Neural progenitor cell (in vitro differentiated cells): ENCODE measurements around the gene PLEKHN1. TPM values are rescaled to one million over a fixed set of nuclear protein-coding genes. Genes with fewer than 3 reads are reported as not detected.

Experiments
- DNase-seq: peaks from one replicate; pipeline ENCODE4 v3.0.0-alpha.2; 2016; ENCODE audit warnings: low spot score
- H2AFZ ChIP-seq: fragments of 200-600 bp; sonication (generic); replicated peaks from 2 replicates; pipeline ENCODE4 v1.6.1; 2016; ENCODE audit warnings: antibody characterized with exemption
- H3F3A ChIP-seq: fragments of 200-600 bp; sonication (generic); 2 replicates; pipeline ENCODE4 v1.6.1; 2016; ENCODE audit warnings: antibody characterized with exemption, low read depth
- H3K27ac ChIP-seq: fragments of 200-600 bp; sonication (generic); 2 replicates; pipeline ENCODE4 v1.5.1; 2016; ENCODE audit warnings: mild to moderate bottlenecking
- H3K27me3 ChIP-seq: fragments of 200-600 bp; sonication (generic); 2 replicates; pipeline ENCODE4 v1.6.1; 2016; ENCODE audit warnings: mild to moderate bottlenecking, moderate library complexity
- H3K36me3 ChIP-seq: fragments of 200-600 bp; sonication (generic); 2 replicates; pipeline ENCODE4 v1.5.1; 2016
- H3K4me1 ChIP-seq: fragments of 200-600 bp; sonication (generic); 2 replicates; pipeline ENCODE4 v1.6.1; 2016; ENCODE audit warnings: mixed run types
- H3K4me2 ChIP-seq: fragments of 200-600 bp; sonication (generic); 2 replicates; pipeline ENCODE4 v1.6.1; 2016
- H3K4me3 ChIP-seq: fragments of 200-600 bp; sonication (generic); 2 replicates; pipeline ENCODE4 v1.5.1; 2016
- H3K79me2 ChIP-seq: fragments of 200-600 bp; sonication (generic); 2 replicates; pipeline ENCODE4 v1.6.1; 2016; ENCODE audit warnings: low read depth
- H3K9ac ChIP-seq: fragments of 200-600 bp; sonication (generic); 2 replicates; pipeline ENCODE4 v1.6.1; 2016
- H3K9me3 ChIP-seq: fragments of 200-600 bp; sonication (generic); 2 replicates; pipeline ENCODE4 v1.5.1; 2016; ENCODE audit warnings: low read depth
- H4K20me1 ChIP-seq: fragments of 200-600 bp; sonication (generic); 2 replicates; pipeline ENCODE4 v1.6.1; 2016; ENCODE audit warnings: low read depth
- H3K27ac Mint-ChIP-seq: 3 replicates; pipeline ENCODE4 v1.8.0; 2021; ENCODE audit warnings: mixed read lengths
- H3K27me3 Mint-ChIP-seq: 2 replicates; pipeline ENCODE4 v1.8.0; 2022; ENCODE audit warnings: low read depth, mild to moderate bottlenecking, inconsistent platforms, moderate library complexity, mixed read lengths; ENCODE audit not compliant: insufficient read depth
- H3K36me3 Mint-ChIP-seq: 3 replicates; pipeline ENCODE4 v1.8.0; 2021; ENCODE audit warnings: mixed read lengths
- H3K4me1 Mint-ChIP-seq: 3 replicates; pipeline ENCODE4 v1.8.0; 2021; ENCODE audit warnings: mixed read lengths
- H3K4me3 Mint-ChIP-seq: 3 replicates; pipeline ENCODE4 v1.8.0; 2021; ENCODE audit warnings: mild to moderate bottlenecking, moderate library complexity, mixed read lengths
- H3K9me3 Mint-ChIP-seq: 3 replicates; pipeline ENCODE4 v1.8.0; 2020; ENCODE audit warnings: mixed read lengths
- EZH2 ChIP-seq: fragments of 200-600 bp; sonication (generic); IDR thresholded peaks from 2 replicates; pipeline ENCODE4 v1.6.1; 2017; ENCODE audit warnings: antibody characterized with exemption, mild to moderate bottlenecking, moderate library complexity
- EZH2phosphoT487 ChIP-seq: fragments of 200-600 bp; sonication (generic); IDR thresholded peaks from 2 replicates; pipeline ENCODE4 v1.6.1; 2017; ENCODE audit warnings: antibody characterized with exemption
- total RNA-seq: library from RNA; depleted of rRNA; stranded (reverse); fragments of >200 nt; gene quantifications from 2 replicates; pipeline ENCODE4 v1.2.3, GENCODE V29; 2015; ENCODE audit warnings: low replicate concordance
- TF ChIP-seq, protein P1 (sequence below): fragments of 200-600 bp; sonication (generic); IDR thresholded peaks from 2 replicates; pipeline ENCODE4 v1.5.1; 2017; ENCODE audit warnings: antibody characterized with exemption, mild to moderate bottlenecking

The PLEKHN1 gene
- total RNA-seq, 1 donor from 2014 or later, result not detected

DNA sequence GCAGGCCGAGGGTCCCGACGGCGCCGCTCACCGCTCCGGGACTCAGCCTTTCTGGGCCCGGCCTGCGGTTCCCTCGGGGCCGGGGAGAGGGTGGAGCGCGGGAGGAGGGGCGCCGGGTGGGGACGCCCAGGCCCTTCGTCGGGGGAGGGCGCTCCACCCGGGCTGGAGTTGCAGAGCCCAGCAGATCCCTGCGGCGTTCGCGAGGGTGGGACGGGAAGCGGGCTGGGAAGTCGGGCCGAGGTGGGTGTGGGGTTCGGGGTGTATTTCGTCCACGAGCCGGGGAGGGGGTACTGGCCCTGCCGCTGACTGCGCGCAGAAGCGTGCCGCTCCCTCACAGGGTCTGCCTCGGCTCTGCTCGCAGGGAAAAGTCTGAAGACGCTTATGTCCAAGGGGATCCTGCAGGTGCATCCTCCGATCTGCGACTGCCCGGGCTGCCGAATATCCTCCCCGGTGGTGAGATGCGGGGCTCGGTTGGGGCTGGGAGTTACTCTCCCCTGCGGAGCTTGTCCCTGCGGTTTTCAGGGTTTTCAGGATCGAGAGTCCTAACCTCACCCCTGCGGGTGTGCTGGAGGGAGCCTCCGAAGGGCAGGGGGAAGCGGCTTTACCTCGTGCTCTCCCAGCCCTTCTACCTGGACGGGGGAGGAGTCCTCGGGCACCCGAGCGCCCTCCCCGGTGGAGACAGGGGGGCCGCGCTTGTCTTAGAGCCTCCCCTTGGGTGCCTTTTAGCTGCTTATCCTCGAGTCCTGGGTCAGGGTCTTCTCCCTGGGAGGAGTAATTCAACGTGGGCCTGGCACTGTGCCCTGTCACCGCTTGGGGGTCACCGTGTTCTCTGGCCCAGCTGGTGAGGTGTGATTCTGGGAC, 40.5 kb upstream of the PLEKHN1 start:
- H3K9me3 Mint-ChIP-seq, result no peaks in the 10 kb centered on the region
- no peaks in the 10 kb centered on the region for H3K79me2 ChIP-seq
- peaks cover 14% of the 10 kb centered on the region for H3K4me1 ChIP-seq
- H3K27me3 Mint-ChIP-seq, result peaks cover 55% of the 10 kb centered on the region
- H3K4me1 Mint-ChIP-seq, result peaks cover 24% of the 10 kb centered on the region
- no peaks in the 10 kb centered on the region for H3K36me3 Mint-ChIP-seq
- peak overlapping the region; percentile 81 for H3K4me3 Mint-ChIP-seq
- peaks cover 66% of the 10 kb centered on the region for H4K20me1 ChIP-seq
- H3K27ac Mint-ChIP-seq, result no peak overlapping the region
- H3K4me2 ChIP-seq, result peak overlapping the region; percentile 76
- H2AFZ ChIP-seq, result no peak overlapping the region
- no peak overlapping the region for H3K9ac ChIP-seq
- TF ChIP-seq EZH2phosphoT487, result peak; percentile 91
- peak; percentile 91 for TF ChIP-seq EZH2
- TF ChIP-seq, protein P1, sequence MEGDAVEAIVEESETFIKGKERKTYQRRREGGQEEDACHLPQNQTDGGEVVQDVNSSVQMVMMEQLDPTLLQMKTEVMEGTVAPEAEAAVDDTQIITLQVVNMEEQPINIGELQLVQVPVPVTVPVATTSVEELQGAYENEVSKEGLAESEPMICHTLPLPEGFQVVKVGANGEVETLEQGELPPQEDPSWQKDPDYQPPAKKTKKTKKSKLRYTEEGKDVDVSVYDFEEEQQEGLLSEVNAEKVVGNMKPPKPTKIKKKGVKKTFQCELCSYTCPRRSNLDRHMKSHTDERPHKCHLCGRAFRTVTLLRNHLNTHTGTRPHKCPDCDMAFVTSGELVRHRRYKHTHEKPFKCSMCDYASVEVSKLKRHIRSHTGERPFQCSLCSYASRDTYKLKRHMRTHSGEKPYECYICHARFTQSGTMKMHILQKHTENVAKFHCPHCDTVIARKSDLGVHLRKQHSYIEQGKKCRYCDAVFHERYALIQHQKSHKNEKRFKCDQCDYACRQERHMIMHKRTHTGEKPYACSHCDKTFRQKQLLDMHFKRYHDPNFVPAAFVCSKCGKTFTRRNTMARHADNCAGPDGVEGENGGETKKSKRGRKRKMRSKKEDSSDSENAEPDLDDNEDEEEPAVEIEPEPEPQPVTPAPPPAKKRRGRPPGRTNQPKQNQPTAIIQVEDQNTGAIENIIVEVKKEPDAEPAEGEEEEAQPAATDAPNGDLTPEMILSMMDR, result peak; percentile 7
- peak overlapping the region; percentile 11 for H3K4me3 ChIP-seq
- H3K9me3 ChIP-seq, result no peaks in the 10 kb centered on the region
- H3K36me3 ChIP-seq, result no peaks in the 10 kb centered on the region
- H3K27ac ChIP-seq, result no peak overlapping the region
- peaks cover 100% of the 10 kb centered on the region for H3K27me3 ChIP-seq
- peak; percentile 54 for DNase-seq
- H3F3A ChIP-seq, result peaks cover 9% of the 10 kb centered on the region

DNA sequence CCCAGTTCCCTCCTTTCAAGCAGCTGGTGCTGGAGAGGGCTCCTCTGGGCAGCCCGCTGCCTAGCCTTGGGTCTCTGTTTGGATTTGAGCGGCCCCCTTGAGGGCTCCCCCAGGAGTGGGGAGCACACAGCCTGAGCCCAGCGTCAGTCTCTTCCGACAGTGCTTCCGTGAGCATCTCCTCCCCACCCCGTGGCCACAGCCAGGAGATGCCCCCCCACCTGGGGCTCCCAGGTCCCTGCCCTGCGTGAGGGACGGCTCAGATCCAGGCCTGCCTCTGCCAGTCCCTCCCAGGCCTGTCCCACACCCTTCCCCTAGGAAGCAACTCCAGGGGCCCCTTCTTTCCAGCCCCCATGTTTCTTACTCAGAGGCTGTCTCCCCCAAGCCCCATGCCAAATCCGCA, 39.0 kb upstream of the PLEKHN1 start:
- Histone ChIP-seq H3K9me3 (no peaks in the 10 kb centered on the region), H3F3A (peaks cover 5% of the 10 kb centered on the region), H3K4me3 (no peak overlapping the region), H3K27me3 (peaks cover 100% of the 10 kb centered on the region), H3K36me3 (no peaks in the 10 kb centered on the region), H3K27ac (no peak overlapping the region), H4K20me1 (peaks cover 56% of the 10 kb centered on the region), H2AFZ (no peak overlapping the region), H3K79me2 (no peaks in the 10 kb centered on the region), H3K4me2 (no peak overlapping the region), H3K9ac (no peak overlapping the region), H3K4me1 (peaks cover 11% of the 10 kb centered on the region)
- Mint-ChIP-seq H3K4me3 (no peak overlapping the region), H3K27me3 (peaks cover 53% of the 10 kb centered on the region), H3K27ac (no peak overlapping the region), H3K36me3 (no peaks in the 10 kb centered on the region), H3K9me3 (no peaks in the 10 kb centered on the region), H3K4me1 (peaks cover 25% of the 10 kb centered on the region)
- TF ChIP-seq EZH2phosphoT487 (peak; percentile 1), EZH2 (no peak)
- TF ChIP-seq, protein P1, result no peak
- no peak for DNase-seq

DNA sequence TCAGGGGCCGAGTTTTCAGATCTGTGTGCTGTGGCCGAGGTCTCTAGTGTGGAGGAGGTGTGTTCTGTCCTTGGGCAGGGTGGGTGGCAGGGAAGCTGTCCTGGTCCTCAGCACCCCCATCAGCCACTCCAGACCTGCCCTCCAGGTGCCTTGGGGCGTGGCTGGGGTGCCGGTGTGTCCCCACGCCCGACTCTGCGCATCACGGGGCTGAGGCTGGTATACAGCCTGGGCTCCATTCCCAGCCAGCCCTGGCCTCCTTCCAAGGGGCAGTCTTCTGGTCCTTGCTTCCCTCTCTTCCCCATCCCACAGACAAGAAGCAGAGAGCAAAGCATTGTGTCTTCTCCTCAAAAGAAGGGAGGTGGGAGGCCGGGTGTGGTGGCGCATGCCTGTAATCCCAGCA, 38.5 kb upstream of the PLEKHN1 start:
- no peaks in the 10 kb centered on the region for H3K9me3 Mint-ChIP-seq

More for the DNA sequence above, 38.5 kb upstream of the PLEKHN1 start:
- H3K27ac Mint-ChIP-seq, result no peak overlapping the region
- Histone ChIP-seq H3K36me3 (no peaks in the 10 kb centered on the region), H2AFZ (no peak overlapping the region), H3K9ac (no peak overlapping the region), H3K79me2 (no peaks in the 10 kb centered on the region), H3K4me1 (peaks cover 11% of the 10 kb centered on the region), H3F3A (peaks cover 5% of the 10 kb centered on the region), H3K27me3 (peaks cover 100% of the 10 kb centered on the region), H3K4me3 (no peak overlapping the region), H3K9me3 (no peaks in the 10 kb centered on the region), H4K20me1 (peaks cover 53% of the 10 kb centered on the region), H3K4me2 (no peak overlapping the region), H3K27ac (no peak overlapping the region)
- no peaks in the 10 kb centered on the region for H3K36me3 Mint-ChIP-seq
- H3K27me3 Mint-ChIP-seq, result peaks cover 51% of the 10 kb centered on the region
- no peak overlapping the region for H3K4me3 Mint-ChIP-seq
- TF ChIP-seq EZH2phosphoT487 (no peak), EZH2 (no peak)
- TF ChIP-seq, protein P1, result no peak
- DNase-seq, result no peak
- peaks cover 23% of the 10 kb centered on the region for H3K4me1 Mint-ChIP-seq
